ENCODE data around the gene UMAD1. TPM values are rescaled to one million over a fixed set of nuclear protein-coding genes. Genes with fewer than 3 reads are reported as not detected.

UMAD1 gene
- total RNA-seq (10 to 100 TPM; 10.9 to 15.0 TPM), total RNA-seq (10.6 to 11.8 reads per million in 2 donors)

DNA sequence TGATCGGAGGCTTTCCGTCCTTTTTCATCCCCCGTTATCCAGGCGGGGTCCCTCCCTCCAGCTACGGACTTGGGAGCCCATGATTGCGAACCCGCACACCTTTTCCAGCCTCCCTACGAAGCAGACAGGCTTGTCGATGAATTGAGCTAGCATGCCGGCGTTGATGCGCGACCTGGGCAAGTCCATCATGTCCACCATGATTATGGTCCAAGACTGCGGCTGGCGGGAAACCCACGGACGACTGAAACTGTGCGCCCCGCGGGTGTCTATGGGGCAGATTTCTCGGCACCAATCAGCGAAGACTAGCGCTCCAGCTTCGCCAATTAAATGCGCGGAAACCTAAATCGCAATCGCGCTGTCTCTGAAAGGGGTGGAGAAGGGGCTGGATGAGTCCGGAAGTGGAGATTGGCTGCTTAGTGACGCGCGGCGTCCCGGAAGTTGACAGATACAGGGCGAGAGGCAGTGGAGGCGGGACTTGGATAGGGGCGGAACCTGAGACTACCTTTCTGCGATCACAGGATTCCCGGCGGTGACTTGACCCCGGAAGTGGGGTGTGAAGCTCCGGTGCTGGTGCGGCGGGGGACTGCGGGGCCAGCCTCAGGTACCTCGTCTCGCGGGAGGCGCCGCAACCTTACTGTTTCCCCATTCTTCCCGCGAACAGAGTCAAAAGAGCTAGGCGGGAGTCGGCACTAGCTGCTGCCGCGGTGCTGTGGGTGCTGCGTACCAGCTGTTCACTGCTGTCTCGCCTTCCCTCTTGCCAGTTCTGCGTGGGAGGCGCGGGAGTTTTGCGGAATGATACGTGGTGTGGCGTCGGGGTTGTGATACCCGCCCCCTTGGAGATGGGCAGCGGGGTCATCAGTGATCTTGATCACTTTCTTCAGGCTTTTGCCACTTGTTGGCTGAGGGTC lies at the start of gene UMAD1:
TSS of gene UMAD1 (plus strand) at position 532 of the 908 bp plus-strand sequence. CDS start 32,620 bp downstream, outside the sequence.
- peak within 1 kb of the TSS; percentile 99 for H3K27ac Mint-ChIP-seq
- H3K27me3 Mint-ChIP-seq, result no peaks in the 10 kb centered on the region
- peaks cover 41% of the 10 kb centered on the region for H3K4me1 Mint-ChIP-seq
- H3K4me3 Mint-ChIP-seq, result peak within 1 kb of the TSS; percentile 96
- peaks cover 3% of the 10 kb centered on the region for H3K36me3 Mint-ChIP-seq (ENCODE audit: low read depth)
- DNase-seq, result peak; percentile 91 to 97 (median 93)
- ATAC-seq, result peak; percentile 91
- no peaks in the 10 kb centered on the region for H3K9me3 ChIP-seq (ENCODE audit: control insufficient read depth, low read length, poor library complexity, severe bottlenecking)

DNA sequence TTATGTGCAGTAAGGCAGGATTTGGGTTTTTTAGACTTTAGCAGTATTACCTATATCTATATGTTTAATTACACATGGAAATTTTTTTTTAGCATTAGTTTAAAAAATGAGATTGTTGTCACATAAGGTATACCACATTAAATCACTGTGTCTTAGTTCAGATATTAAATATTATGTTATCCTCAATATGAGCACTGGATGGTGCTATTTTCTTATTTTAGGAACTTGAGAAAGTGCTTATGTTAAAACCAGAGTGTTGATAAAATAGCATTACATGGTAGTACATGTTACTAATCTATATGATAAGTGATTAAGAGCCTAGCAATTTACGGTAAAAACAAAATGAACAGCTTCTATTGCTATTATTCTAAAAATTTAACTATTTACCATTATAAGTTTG lies 45.1 kb upstream of the UMAD1 start:
- no peak for DNase-seq
- Mint-ChIP-seq H3K4me1 (peaks cover 2% of the 10 kb centered on the region), H3K4me3 (no peak overlapping the region), H3K27me3 (no peaks in the 10 kb centered on the region), H3K27ac (no peak overlapping the region), H3K36me3 (ENCODE audit: low read depth) (peaks cover 8% of the 10 kb centered on the region)
- no peaks in the 10 kb centered on the region for H3K9me3 ChIP-seq (ENCODE audit: control insufficient read depth, low read length, poor library complexity, severe bottlenecking)
- peak; percentile 49 for ATAC-seq

DNA sequence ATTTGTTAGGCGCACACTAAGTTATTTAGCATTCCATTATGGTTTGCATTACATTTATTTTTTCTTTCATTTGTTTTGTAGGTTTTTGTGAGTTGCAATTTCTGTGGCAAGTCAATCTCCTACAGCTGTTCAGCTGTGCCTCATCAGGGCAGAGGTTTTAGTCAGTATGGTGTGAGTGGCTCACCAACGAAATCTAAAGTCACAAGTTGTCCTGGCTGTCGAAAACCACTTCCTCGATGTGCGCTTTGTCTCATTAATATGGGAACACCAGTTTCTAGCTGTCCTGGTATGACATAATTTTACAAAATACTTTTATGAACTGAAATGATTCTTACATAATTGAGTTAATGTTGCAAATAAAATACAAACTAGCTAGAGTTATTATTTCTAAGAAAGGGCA lies 44.4 kb upstream of the UMAD1 start:
- Mint-ChIP-seq H3K27ac (no peak overlapping the region), H3K4me3 (no peak overlapping the region), H3K36me3 (ENCODE audit: low read depth) (peaks cover 5% of the 10 kb centered on the region), H3K27me3 (no peaks in the 10 kb centered on the region), H3K4me1 (no peaks in the 10 kb centered on the region)
- DNase-seq (no peak), ATAC-seq (no peak)
- H3K9me3 ChIP-seq (ENCODE audit: control insufficient read depth, low read length, poor library complexity, severe bottlenecking), result no peaks in the 10 kb centered on the region

DNA sequence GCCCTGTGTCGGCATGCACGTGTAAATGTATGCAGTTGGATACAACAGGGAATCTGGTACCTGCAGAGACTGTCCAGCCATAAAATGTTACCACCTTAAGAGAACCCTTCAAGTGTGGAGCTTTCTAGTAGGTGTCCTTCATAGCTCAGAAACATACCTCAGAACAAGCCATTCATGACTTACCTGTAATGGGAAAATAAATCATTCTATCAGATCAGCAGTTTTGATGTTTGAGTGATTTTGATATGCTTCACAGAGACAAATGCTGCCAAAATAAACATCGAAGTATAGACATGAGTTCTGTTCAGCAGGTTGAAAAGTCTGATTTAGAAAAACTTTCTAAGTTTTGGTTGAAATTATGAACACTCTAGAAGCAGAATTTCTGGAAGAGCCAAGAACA lies 33.5 kb upstream of the UMAD1 start:
- Mint-ChIP-seq H3K36me3 (ENCODE audit: low read depth) (no peaks in the 10 kb centered on the region), H3K27me3 (no peaks in the 10 kb centered on the region), H3K27ac (no peak overlapping the region), H3K4me1 (no peaks in the 10 kb centered on the region), H3K4me3 (no peak overlapping the region)
- H3K9me3 ChIP-seq (ENCODE audit: control insufficient read depth, low read length, poor library complexity, severe bottlenecking), result no peaks in the 10 kb centered on the region
- DNase-seq (no peak), ATAC-seq (no peak)

DNA sequence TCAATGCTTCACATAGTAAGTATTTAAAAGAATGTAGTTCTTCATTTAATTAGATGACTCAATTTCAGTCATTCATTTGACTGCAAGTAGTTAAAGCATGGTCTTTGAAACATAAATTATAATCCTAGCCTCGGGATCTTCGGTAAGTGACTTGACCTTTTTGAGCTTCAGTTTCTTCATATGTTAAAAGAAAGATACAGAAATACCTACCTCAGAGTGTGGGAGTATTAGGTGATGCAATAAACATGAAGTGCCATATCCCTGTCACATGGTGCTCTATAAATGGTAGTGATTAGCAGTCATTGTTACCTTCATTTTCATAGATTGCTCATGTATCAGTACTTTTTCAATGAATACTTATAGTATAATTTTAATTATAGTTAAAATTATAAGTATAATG lies 31.2 kb upstream of the UMAD1 start:
- H3K27me3 Mint-ChIP-seq, result no peaks in the 10 kb centered on the region
- H3K36me3 Mint-ChIP-seq (ENCODE audit: low read depth), result peaks cover 3% of the 10 kb centered on the region
- ATAC-seq, result no peak

DNA sequence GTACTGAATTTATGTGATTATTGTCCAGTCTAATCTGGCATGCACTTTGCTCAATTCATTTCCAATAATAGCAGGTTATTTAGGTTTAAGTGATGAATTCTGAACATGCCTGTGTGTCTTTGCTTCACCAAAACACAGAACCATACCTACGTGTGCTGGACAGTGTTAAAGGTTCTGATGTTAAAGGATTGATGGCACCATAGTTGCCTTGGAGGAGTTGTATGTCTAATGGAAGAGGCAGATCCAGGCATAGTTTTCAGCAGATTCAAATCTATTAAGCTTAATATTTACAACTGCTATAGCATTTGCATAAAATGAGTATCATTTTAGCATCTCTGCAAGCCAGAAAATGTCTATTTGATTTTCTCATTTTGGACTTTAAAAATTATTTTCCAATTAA lies 28.0 kb upstream of the UMAD1 start:
- no peak overlapping the region for H3K4me3 Mint-ChIP-seq
- H3K27me3 Mint-ChIP-seq, result no peaks in the 10 kb centered on the region
- H3K4me1 Mint-ChIP-seq, result peaks cover 6% of the 10 kb centered on the region
- H3K36me3 Mint-ChIP-seq (ENCODE audit: low read depth), result peaks cover 3% of the 10 kb centered on the region
- no peak for ATAC-seq
- no peaks in the 10 kb centered on the region for H3K9me3 ChIP-seq (ENCODE audit: control insufficient read depth, low read length, poor library complexity, severe bottlenecking)
- H3K27ac Mint-ChIP-seq, result no peak overlapping the region
- DNase-seq, result no peak

More for the DNA sequence above, 31.2 kb upstream of the UMAD1 start:
- DNase-seq, result no peak
- Mint-ChIP-seq H3K27ac (no peak overlapping the region), H3K4me1 (peaks cover 2% of the 10 kb centered on the region), H3K4me3 (no peak overlapping the region)
- no peaks in the 10 kb centered on the region for H3K9me3 ChIP-seq (ENCODE audit: control insufficient read depth, low read length, poor library complexity, severe bottlenecking)

DNA sequence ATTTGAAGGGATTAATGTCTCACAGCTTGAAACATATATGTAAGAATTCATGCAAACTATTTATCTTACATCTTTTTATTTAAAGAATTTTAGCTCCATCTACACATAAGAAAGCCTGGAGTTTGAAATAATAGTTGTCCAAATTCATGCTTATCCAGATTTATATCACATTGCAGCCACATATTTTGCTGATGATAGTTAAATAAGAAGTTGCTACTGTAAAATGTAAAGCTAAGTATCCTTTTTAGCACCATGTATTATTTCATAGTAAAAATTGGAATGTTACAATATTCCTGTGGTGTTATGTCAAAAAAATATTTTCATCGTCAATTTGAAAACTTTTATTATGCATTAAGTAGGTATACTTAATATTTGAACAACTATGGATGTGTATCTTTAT lies 27.3 kb upstream of the UMAD1 start:
- H3K4me1 Mint-ChIP-seq, result peaks cover 6% of the 10 kb centered on the region
- DNase-seq (no peak), ATAC-seq (no peak)
- H3K9me3 ChIP-seq (ENCODE audit: control insufficient read depth, low read length, poor library complexity, severe bottlenecking), result no peaks in the 10 kb centered on the region
- no peak overlapping the region for H3K4me3 Mint-ChIP-seq
- peaks cover 3% of the 10 kb centered on the region for H3K36me3 Mint-ChIP-seq (ENCODE audit: low read depth)
- no peaks in the 10 kb centered on the region for H3K27me3 Mint-ChIP-seq
- H3K27ac Mint-ChIP-seq, result no peak overlapping the region

DNA sequence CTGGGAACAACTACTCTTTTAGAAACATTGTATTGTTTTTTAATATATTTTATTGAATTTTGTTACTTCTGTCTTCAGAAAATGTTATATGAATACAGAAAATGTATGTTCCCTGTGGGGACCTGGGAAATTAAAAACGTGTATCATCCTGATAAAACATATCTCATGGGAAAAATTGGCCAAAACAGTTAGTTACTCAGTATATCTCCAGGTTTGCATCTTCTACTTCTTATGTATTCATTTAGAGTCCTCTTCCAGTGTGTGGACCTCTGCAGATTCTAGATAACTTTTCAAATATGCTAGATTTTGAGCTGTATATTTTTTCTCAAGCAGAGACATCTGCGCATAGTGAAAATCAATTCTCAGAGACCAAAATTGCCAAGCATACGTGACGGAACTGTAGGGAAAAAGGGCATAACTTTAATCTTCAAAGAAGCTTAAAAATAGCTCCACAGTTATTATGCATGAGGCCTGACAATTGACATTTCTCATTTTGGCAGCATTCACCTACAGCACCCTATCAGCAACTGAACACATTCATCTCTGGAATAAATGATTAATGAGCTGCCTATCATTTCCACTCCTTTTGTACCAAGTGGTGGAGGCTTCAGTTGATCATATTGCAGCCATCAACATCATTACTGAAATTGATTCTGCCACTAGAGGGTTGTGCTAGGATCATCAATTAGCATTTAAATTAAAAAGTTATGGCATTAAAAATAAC lies 26.4 kb upstream of the UMAD1 start:
- ATAC-seq, result no peak
- H3K36me3 Mint-ChIP-seq (ENCODE audit: low read depth), result peaks cover 3% of the 10 kb centered on the region
- peaks cover 8% of the 10 kb centered on the region for H3K4me1 Mint-ChIP-seq
- no peaks in the 10 kb centered on the region for H3K9me3 ChIP-seq (ENCODE audit: control insufficient read depth, low read length, poor library complexity, severe bottlenecking)
- H3K27ac Mint-ChIP-seq, result no peak overlapping the region
- H3K27me3 Mint-ChIP-seq, result no peaks in the 10 kb centered on the region
- DNase-seq, result no peak
- H3K4me3 Mint-ChIP-seq, result no peak overlapping the region

DNA sequence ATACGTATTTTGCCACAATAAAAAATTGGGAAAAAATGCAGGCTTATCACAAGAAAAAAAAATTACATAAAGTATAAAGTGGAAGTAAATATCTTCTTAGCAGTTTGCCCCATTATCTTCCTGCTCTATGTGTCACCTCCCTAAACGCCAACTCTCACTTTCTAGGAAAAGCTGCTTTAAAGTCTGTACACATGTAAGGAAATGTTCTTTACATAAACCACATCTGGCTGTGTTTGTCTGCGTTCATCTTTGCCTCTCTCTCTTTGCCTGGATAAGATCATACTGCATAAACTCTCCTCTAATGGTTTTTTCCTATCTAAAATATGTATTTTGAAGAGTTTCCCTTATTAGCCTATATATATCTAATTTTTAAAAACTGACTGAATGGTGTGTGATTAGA lies 23.0 kb upstream of the UMAD1 start:
- no peak for ATAC-seq
- peaks cover 6% of the 10 kb centered on the region for H3K4me1 Mint-ChIP-seq
- no peaks in the 10 kb centered on the region for H3K9me3 ChIP-seq (ENCODE audit: control insufficient read depth, low read length, poor library complexity, severe bottlenecking)
- no peak overlapping the region for H3K4me3 Mint-ChIP-seq
- H3K36me3 Mint-ChIP-seq (ENCODE audit: low read depth), result peaks cover under 1% of the 10 kb centered on the region
- DNase-seq, result no peak
- H3K27ac Mint-ChIP-seq, result no peak overlapping the region
- no peaks in the 10 kb centered on the region for H3K27me3 Mint-ChIP-seq

DNA sequence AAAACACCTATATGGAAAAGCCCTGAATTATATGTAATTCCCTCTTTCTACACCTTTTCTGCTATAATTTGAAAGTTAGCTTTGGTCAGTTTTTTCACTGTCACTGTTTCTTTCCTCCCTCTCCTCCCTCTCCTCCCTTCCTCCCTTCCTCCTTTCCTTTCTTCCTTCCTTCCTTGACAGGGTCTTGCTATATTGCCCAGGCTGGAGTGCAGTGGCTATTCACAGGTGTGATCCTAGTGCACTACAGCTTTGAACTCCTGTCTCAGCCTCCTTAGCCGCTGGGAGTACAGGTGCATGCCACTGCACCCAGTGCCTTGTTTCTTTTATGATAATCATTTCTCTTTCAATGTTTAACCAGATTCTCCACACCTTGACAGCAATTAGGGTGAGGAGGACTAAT lies 22.1 kb upstream of the UMAD1 start:
- no peaks in the 10 kb centered on the region for H3K9me3 ChIP-seq (ENCODE audit: control insufficient read depth, low read length, poor library complexity, severe bottlenecking)
- no peak for DNase-seq
- Mint-ChIP-seq H3K4me1 (peaks cover 6% of the 10 kb centered on the region), H3K4me3 (no peak overlapping the region), H3K27ac (no peak overlapping the region), H3K27me3 (no peaks in the 10 kb centered on the region), H3K36me3 (ENCODE audit: low read depth) (no peaks in the 10 kb centered on the region)
- no peak for ATAC-seq

DNA sequence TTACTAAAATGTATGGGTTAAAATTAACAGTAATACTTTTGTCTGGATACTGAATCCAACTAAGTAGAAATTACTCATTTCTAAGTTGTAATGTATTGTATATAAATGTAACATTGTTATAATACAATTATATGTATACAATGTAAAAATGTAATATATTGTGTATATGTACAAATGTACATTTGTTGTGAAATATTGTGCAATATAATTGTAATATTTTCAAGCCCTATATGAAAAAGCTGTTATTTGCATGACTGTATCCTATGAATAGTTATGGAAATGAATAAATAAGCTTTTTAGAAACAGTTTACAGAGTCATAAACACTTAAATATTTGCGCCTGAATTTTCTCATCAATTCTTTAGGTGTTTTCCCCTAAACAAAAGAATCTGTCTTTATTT lies 20.3 kb upstream of the UMAD1 start:
- Mint-ChIP-seq H3K36me3 (ENCODE audit: low read depth) (no peaks in the 10 kb centered on the region), H3K27me3 (peaks cover 5% of the 10 kb centered on the region)

DNA sequence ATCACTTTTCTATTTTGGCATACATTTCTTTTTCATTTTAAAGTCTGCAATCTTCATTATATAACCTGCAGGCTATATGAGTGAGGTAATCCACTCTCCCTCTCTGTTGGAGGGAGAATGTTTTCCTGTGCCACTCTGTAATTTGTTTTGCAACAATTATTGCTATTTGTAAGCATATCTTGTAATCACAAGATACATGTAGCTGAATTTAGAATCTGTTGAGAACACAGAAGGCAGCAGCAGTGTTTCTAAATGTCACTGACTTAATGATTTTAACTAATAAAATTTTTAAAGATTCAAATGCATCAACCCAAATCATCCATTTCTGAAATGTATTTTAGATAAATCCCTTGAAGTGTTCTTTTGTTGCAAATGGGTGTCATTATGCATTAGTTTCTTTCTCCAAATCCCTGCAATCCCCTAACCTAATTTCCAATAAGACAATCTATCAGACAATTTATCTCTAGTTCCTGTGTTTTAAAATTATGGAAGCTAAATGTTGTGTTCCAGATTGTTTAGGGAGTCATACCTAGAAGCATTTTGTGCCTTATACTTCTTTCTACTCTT lies 19.8 kb upstream of the UMAD1 start:
- Mint-ChIP-seq H3K4me3 (no peak overlapping the region), H3K27me3 (peaks cover 5% of the 10 kb centered on the region), H3K36me3 (ENCODE audit: low read depth) (no peaks in the 10 kb centered on the region), H3K4me1 (peaks cover 4% of the 10 kb centered on the region), H3K27ac (no peak overlapping the region)
- DNase-seq, result no peak
- no peak for ATAC-seq
- H3K9me3 ChIP-seq (ENCODE audit: control insufficient read depth, low read length, poor library complexity, severe bottlenecking), result no peaks in the 10 kb centered on the region

More for the DNA sequence above, 20.3 kb upstream of the UMAD1 start:
- DNase-seq (no peak), ATAC-seq (no peak)
- H3K4me1 Mint-ChIP-seq, result peaks cover 5% of the 10 kb centered on the region
- no peak overlapping the region for H3K27ac Mint-ChIP-seq
- H3K9me3 ChIP-seq (ENCODE audit: control insufficient read depth, low read length, poor library complexity, severe bottlenecking), result no peaks in the 10 kb centered on the region
- no peak overlapping the region for H3K4me3 Mint-ChIP-seq

DNA sequence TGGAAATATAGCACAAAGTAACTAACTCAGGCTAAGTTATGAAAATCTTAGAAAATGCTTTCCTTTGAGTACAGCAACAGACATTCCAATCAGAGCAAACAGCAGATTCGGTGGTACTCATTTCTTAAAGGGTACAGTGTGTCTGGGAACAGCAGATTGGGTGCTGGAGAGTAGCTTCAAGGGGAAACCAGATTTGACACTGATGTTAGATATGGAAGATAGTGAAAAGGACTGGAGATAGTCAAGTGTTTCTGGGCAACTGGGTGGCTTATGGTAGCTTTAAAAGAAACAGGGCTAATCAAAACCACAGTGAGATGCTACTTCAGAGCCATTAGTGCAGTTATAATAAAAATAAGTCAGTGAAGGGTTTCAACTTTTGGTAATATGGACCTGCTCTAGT lies 12.1 kb upstream of the UMAD1 start:
- Mint-ChIP-seq H3K4me3 (no peak overlapping the region), H3K27ac (no peak overlapping the region), H3K27me3 (peaks cover 11% of the 10 kb centered on the region), H3K36me3 (ENCODE audit: low read depth) (peaks cover 2% of the 10 kb centered on the region), H3K4me1 (no peaks in the 10 kb centered on the region)
- DNase-seq, result no peak
- ATAC-seq, result no peak
- no peaks in the 10 kb centered on the region for H3K9me3 ChIP-seq (ENCODE audit: control insufficient read depth, low read length, poor library complexity, severe bottlenecking)
